SK-N-SH (cell line): ENCODE measurements around the gene STEAP3. TPM values are rescaled to one million over a fixed set of nuclear protein-coding genes. Genes with fewer than 3 reads are reported as not detected.

ENCODE experiments used
- CTCF ChIA-PET: fragments of 300-600, 350-600 bp; formaldehyde crosslinking; extraction: SDS; loops from one replicate; lab custom pipeline; 2021; lab: Yijun Ruan, JAX
- POLR2A ChIA-PET: fragments of 350-600 bp; sonication (Branson Sonifier 250); formaldehyde crosslinking; extraction: SDS; loops from one replicate; lab custom pipeline; 2020; ENCODE audit warnings: antibody characterized with exemption, inconsistent platforms; lab: Yijun Ruan, JAX
- DNase-seq: peaks from one replicate; pipeline ENCODE4 v3.0.0; 2012
- H2AFZ ChIP-seq: fragments of 200-600 bp; sonication (generic); 2 replicates; pipeline ENCODE4 v1.8.1; 2016; ENCODE audit warnings: antibody characterized with exemption, mild to moderate bottlenecking, low read depth
- H3F3A ChIP-seq: fragments of 200-600 bp; sonication (generic); replicated peaks from 2 replicates; pipeline ENCODE3; 2016; ENCODE audit warnings: antibody characterized with exemption, mild to moderate bottlenecking; ENCODE audit not compliant: insufficient read depth
- H3K27ac ChIP-seq, 2 experiments: fragments of 200-500 bp in 1 of 2; fragments of 200-600 bp in 1 of 2; sonication (Bioruptor generic) in 1 of 2; sonication (generic), shearing (Covaris generic) in 1 of 2; 2 replicates each; pipeline versions ENCODE4 v1.5.1 to v1.6.1; 2014 to 2016; ENCODE audit warnings: low read depth in 2 of 2, inconsistent platforms in 1 of 2, low read length in 1 of 2, mild to moderate bottlenecking in 1 of 2, mixed read lengths in 1 of 2
- H3K27me3 ChIP-seq: fragments of 200-600 bp; sonication (generic), shearing (Covaris generic); 2 replicates; pipeline ENCODE4 v1.6.1; 2016; ENCODE audit warnings: mixed run types; ENCODE audit not compliant: insufficient read depth
- H3K36me3 ChIP-seq, 2 experiments: fragments of 200-500 bp in 1 of 2; fragments of 200-600 bp in 1 of 2; sonication (Bioruptor generic) in 1 of 2; sonication (generic) in 1 of 2; replicated peaks in 1 of 2; 2 replicates each; pipeline versions ENCODE3 to v1.5.1; 2014 to 2016; ENCODE audit warnings: low read length in 1 of 2, mild to moderate bottlenecking in 1 of 2; ENCODE audit not compliant: insufficient read depth in 2 of 2, control insufficient read depth in 1 of 2
- H3K4me1 ChIP-seq, 2 experiments: fragments of 200-500 bp in 1 of 2; fragments of 200-600 bp in 1 of 2; sonication (Bioruptor generic) in 1 of 2; sonication (generic), shearing (Covaris generic) in 1 of 2; 2 replicates each; pipeline versions ENCODE4 v1.5.1 to v1.6.1; 2014 to 2016; ENCODE audit warnings: low read depth in 1 of 2, low read length in 1 of 2, mixed run types in 1 of 2; ENCODE audit not compliant: insufficient read depth in 2 of 2, control insufficient read depth in 1 of 2
- H3K4me2 ChIP-seq: fragments of 200-600 bp; sonication (generic), shearing (Covaris generic); 2 replicates; pipeline ENCODE4 v1.6.1; 2017; ENCODE audit warnings: mixed run types
- H3K4me3 ChIP-seq, 2 experiments: fragments of 200-500 bp in 1 of 2; fragments of 200-600 bp in 1 of 2; sonication (Bioruptor generic) in 1 of 2; sonication (generic), shearing (Covaris generic) in 1 of 2; 2 replicates each; pipeline versions ENCODE4 v1.5.1 to v1.8.1; 2014 to 2016; ENCODE audit warnings: low read depth in 2 of 2, inconsistent platforms in 1 of 2, low read length in 1 of 2, mild to moderate bottlenecking in 1 of 2, mixed read lengths in 1 of 2, moderate library complexity in 1 of 2
- H3K79me2 ChIP-seq: fragments of 200-600 bp; sonication (generic); 2 replicates; pipeline ENCODE4 v1.8.1; 2017; ENCODE audit warnings: mild to moderate bottlenecking; ENCODE audit not compliant: insufficient read depth
- H3K9ac ChIP-seq: fragments of 200-600 bp; sonication (generic); 2 replicates; pipeline ENCODE4 v1.6.1; 2017; ENCODE audit warnings: mixed run types
- H3K9me2 ChIP-seq: fragments of 200-600 bp; sonication (generic); 2 replicates; pipeline ENCODE4 v1.6.1; 2017; ENCODE audit warnings: mixed run types
- H3K9me3 ChIP-seq: fragments of 200-600 bp; sonication (generic); 2 replicates; pipeline ENCODE4 v1.6.1; 2017; ENCODE audit warnings: mixed run types, mild to moderate bottlenecking, moderate library complexity
- H4K20me1 ChIP-seq: fragments of 200-600 bp; sonication (generic); 2 replicates; pipeline ENCODE4 v1.6.1; 2017; ENCODE audit warnings: mild to moderate bottlenecking, mixed run types; ENCODE audit not compliant: insufficient read depth
- CHD2 ChIP-seq: fragments of 150-350 bp; IDR thresholded peaks from 2 replicates; pipeline ENCODE4 v1.6.1; 2018; ENCODE audit warnings: low read length; ENCODE audit not compliant: partially characterized antibody
- CTCF ChIP-seq: fragments of 200-600 bp; sonication (generic); IDR thresholded peaks from 2 replicates; pipeline ENCODE4 v1.6.1; 2017; ENCODE audit warnings: antibody characterized with exemption, mild to moderate bottlenecking, moderate library complexity
- GABPA ChIP-seq: IDR thresholded peaks from 2 replicates; pipeline ENCODE4 v1.4.0; 2012; ENCODE audit warnings: low read depth, mild to moderate bottlenecking
- MEF2A ChIP-seq: IDR thresholded peaks from 2 replicates; pipeline ENCODE4 v1.4.0; 2012; ENCODE audit warnings: low read depth, borderline replicate concordance
- RCOR1 ChIP-seq: fragments of 150-350 bp; IDR thresholded peaks from 2 replicates; pipeline ENCODE4 v1.6.1; 2017; ENCODE audit warnings: antibody characterized with exemption, low read length
- REST ChIP-seq: IDR thresholded peaks from 2 replicates; pipeline ENCODE4 v1.6.1; 2012; ENCODE audit warnings: mild to moderate bottlenecking, low read depth, low read length, moderate library complexity
- TCF12 ChIP-seq: IDR thresholded peaks from 2 replicates; pipeline ENCODE4 v1.4.0; 2012
- YY1 ChIP-seq: IDR thresholded peaks from 2 replicates; pipeline ENCODE4 v1.4.0; 2012; ENCODE audit warnings: low read depth, mild to moderate bottlenecking
- WGBS: methylation state at CpG from one replicate; pipeline ENCODE4 v1.1.6; 2017; ENCODE audit warnings: low lambda C conversion rate; 5-methylcytosine and 5-hydroxymethylcytosine counted together
- polyA plus RNA-seq, 3 experiments: library from polyadenylated mRNA; depleted of rRNA; stranded (reverse); fragments of >200 nt; gene quantifications; 2 replicates each; pipeline ENCODE4 v1.2.3, GENCODE V29; 2012
- TF ChIP-seq, protein P1 (sequence below): IDR thresholded peaks from 2 replicates; pipeline ENCODE4 v1.4.0; 2012; ENCODE audit warnings: low read depth, borderline replicate concordance

STEAP3 gene
- polyA plus RNA-seq, 1 of the 3 experiments (the other 2 are of a cell fraction) = 30.6 TPM

- no peaks in the 10 kb centered on the region for H3F3A ChIP-seq
- H3K9me2 ChIP-seq = no peaks in the 10 kb centered on the region
- H3K27me3 ChIP-seq = no peaks in the 10 kb centered on the region
- peaks cover 0 to 6% of the 10 kb centered on the region in 2 experiments; a peak in 2 of 4 replicates for H3K4me1 ChIP-seq
- ChIA-PET CTCF (no interaction called here), POLR2A (no interaction called here)
- H4K20me1 ChIP-seq = no peaks in the 10 kb centered on the region
- no peak overlapping the region for H3K9ac ChIP-seq
- no peak for DNase-seq
- H3K4me2 ChIP-seq = no peak overlapping the region
- no peaks in the 10 kb centered on the region for H3K36me3 ChIP-seq
- no peak overlapping the region for H3K27ac ChIP-seq
- no peaks in the 10 kb centered on the region for H3K9me3 ChIP-seq
- TF ChIP-seq CTCF (peak; percentile 13; the same call in 1 of the 2 replicates), TCF12 (no peak)
- H2AFZ ChIP-seq = no peak overlapping the region
- H3K79me2 ChIP-seq = no peaks in the 10 kb centered on the region
- H3K4me3 ChIP-seq = no peak overlapping the region
- WGBS = 72% methylated on average over 7 of the region's 7 CpGs
These were observed 43.6 kb upstream of the STEAP3 start for GRCh38 chr2:119179991-119180390.

- no peak overlapping the region for H3K27ac ChIP-seq
- peaks cover 0 to 6% of the 10 kb centered on the region in 2 experiments; a peak in 2 of 4 replicates for H3K4me1 ChIP-seq
- no peak overlapping the region for H3K4me2 ChIP-seq
- no peaks in the 10 kb centered on the region for H4K20me1 ChIP-seq
- ChIA-PET POLR2A (no interaction called here), CTCF (interaction anchor here (0.6 kb wide), 1 partner anchor 95 kb away, joined by 3 read pairs; no protein-coding TSS in a partner anchor)
- no peaks in the 10 kb centered on the region for H3K36me3 ChIP-seq
- DNase-seq = no peak
- H3K79me2 ChIP-seq = no peaks in the 10 kb centered on the region
- no peaks in the 10 kb centered on the region for H3K9me2 ChIP-seq
- H3K9ac ChIP-seq = no peak overlapping the region
- H3F3A ChIP-seq = no peaks in the 10 kb centered on the region
- H2AFZ ChIP-seq = no peak overlapping the region
- no peaks in the 10 kb centered on the region for H3K27me3 ChIP-seq
- WGBS = 80% methylated on average over 4 of the region's 5 CpGs
- H3K4me3 ChIP-seq = no peak overlapping the region
- H3K9me3 ChIP-seq = no peaks in the 10 kb centered on the region
- no peak for TF ChIP-seq RCOR1
- no peak for TF ChIP-seq GABPA
- TF ChIP-seq, protein P1, sequence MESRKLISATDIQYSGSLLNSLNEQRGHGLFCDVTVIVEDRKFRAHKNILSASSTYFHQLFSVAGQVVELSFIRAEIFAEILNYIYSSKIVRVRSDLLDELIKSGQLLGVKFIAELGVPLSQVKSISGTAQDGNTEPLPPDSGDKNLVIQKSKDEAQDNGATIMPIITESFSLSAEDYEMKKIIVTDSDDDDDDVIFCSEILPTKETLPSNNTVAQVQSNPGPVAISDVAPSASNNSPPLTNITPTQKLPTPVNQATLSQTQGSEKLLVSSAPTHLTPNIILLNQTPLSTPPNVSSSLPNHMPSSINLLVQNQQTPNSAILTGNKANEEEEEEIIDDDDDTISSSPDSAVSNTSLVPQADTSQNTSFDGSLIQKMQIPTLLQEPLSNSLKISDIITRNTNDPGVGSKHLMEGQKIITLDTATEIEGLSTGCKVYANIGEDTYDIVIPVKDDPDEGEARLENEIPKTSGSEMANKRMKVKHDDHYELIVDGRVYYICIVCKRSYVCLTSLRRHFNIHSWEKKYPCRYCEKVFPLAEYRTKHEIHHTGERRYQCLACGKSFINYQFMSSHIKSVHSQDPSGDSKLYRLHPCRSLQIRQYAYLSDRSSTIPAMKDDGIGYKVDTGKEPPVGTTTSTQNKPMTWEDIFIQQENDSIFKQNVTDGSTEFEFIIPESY = no peak
- TF ChIP-seq, all 33 proteins: peak for 0
These were observed 42.7 kb upstream of the STEAP3 start for GRCh38 chr2:119180892-119181291.

DNA sequence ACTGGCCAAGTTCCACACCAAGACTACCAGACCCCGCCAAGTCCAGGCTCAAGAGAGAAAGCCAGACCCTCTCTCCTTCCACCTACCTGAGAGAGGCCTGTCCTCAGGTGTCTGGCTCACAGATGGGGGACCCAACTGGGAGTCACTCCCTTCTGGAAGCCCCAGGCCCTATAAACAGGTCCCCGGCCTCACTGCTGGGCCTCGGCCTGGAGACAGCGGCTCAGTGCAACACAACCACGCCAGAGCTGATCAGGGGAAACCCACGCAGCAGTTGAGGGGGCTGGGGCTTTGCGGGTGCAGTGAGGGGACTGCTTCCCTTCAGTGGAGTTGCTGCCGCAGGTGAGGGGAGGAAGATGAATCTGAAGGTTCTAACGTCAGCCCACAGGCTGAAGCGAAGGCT, 42.2 kb upstream of the STEAP3 start:
- no peaks in the 10 kb centered on the region for H3K79me2 ChIP-seq
- no peak overlapping the region for H2AFZ ChIP-seq
- peaks cover 0 to 6% of the 10 kb centered on the region in 2 experiments; a peak in 2 of 4 replicates for H3K4me1 ChIP-seq
- H3K27ac ChIP-seq = no peak overlapping the region
- no peak overlapping the region for H3K9ac ChIP-seq
- DNase-seq = no peak
- H3K4me3 ChIP-seq = no peak overlapping the region
- no peaks in the 10 kb centered on the region for H3K27me3 ChIP-seq
- no peaks in the 10 kb centered on the region for H3K9me2 ChIP-seq
- 88% methylated on average over 4 of the region's 10 CpGs for WGBS
- ChIA-PET CTCF (interaction anchor here (0.6 kb wide), 1 partner anchor 95 kb away, joined by 3 read pairs; no protein-coding TSS in a partner anchor), POLR2A (no interaction called here)
- no peaks in the 10 kb centered on the region for H3K9me3 ChIP-seq
- no peaks in the 10 kb centered on the region for H4K20me1 ChIP-seq
- no peak overlapping the region for H3K4me2 ChIP-seq
- no peaks in the 10 kb centered on the region for H3K36me3 ChIP-seq
- TF ChIP-seq YY1 = no peak
- no peak for TF ChIP-seq REST
- no peak for TF ChIP-seq CHD2
- no peak for TF ChIP-seq MEF2A
- no peak for TF ChIP-seq CTCF
- H3F3A ChIP-seq = no peaks in the 10 kb centered on the region
